Uterus (tissue), 4 donors: ENCODE measurements around the gene CEACAM8. TPM values are rescaled to one million over a fixed set of nuclear protein-coding genes. Genes with fewer than 3 reads are reported as not detected.
A peak's percentile ranks its signal among the peaks of the same experiment; 100 is the strongest.

Experiments
- DNase-seq, 2 donors: peaks; one replicate each; pipeline ENCODE4 v3.0.0-alpha.2; 2019 to 2020
- H3K27ac ChIP-seq, 2 donors: fragments of 200-600 bp; sonication (generic); 1 replicate in 1 of 2; 2 replicates in 1 of 2; pipeline ENCODE4 v1.5.1; 2016 to 2018
- H3K27me3 ChIP-seq, 2 donors: fragments of 200-600 bp; sonication (generic); one replicate each; pipeline ENCODE4 v1.5.1; 2018 to 2019; ENCODE audit warnings: control low read depth in 1 of 2
- H3K36me3 ChIP-seq, 2 donors: fragments of 200-600 bp; sonication (generic); one replicate each; pipeline ENCODE4 v1.5.1; 2019; ENCODE audit warnings: control low read depth in 1 of 2
- H3K4me1 ChIP-seq, 2 donors: fragments of 200-600 bp; sonication (generic); one replicate each; pipeline ENCODE4 v1.5.1; 2018 to 2019; ENCODE audit warnings: control low read depth in 1 of 2
- H3K4me3 ChIP-seq, 2 donors: fragments of 200-600 bp; sonication (generic); 1 replicate in 1 of 2; 2 replicates in 1 of 2; pipeline ENCODE4 v1.5.1; 2018 to 2019; ENCODE audit warnings: mild to moderate bottlenecking in 1 of 2
- H3K9me3 ChIP-seq, 2 donors: fragments of 200-600 bp; sonication (generic); one replicate each; pipeline ENCODE4 v1.5.1; 2019; ENCODE audit warnings: control low read depth in 1 of 2
- CTCF ChIP-seq, 4 experiments: fragments of 200-600 bp in 2 of 4; fragments of 450-650 bp in 2 of 4; sonication (generic) in 2 of 4; IDR thresholded peaks; one replicate each; pipeline ENCODE4 v1.5.1; 2016 to 2019; ENCODE audit warnings: antibody characterized with exemption in 4 of 4, mild to moderate bottlenecking in 2 of 4, moderate library complexity in 1 of 4
- POLR2A ChIP-seq, 2 donors: fragments of 450-650 bp; IDR thresholded peaks; one replicate each; pipeline ENCODE4 v1.6.1; 2016; ENCODE audit warnings: antibody characterized with exemption in 2 of 2, mild to moderate bottlenecking in 1 of 2, moderate library complexity in 1 of 2
- intact Hi-C: fragments of 100-400 bp; cut with DNase I; formaldehyde crosslinking; loops from one replicate; pipeline ENCODE4 v1.15.1; 2023; ENCODE audit warnings: low total_unique reads
- total RNA-seq, 4 donors: library from RNA; depleted of rRNA in 3 of 4; stranded (reverse); fragments of >200 nt in 3 of 4; gene quantifications; one replicate each; pipeline versions ENCODE4 v1.1.0 to v1.2.4, GENCODE V29; 2014 to 2023
- donor health status: DM: yes; HTN: yes; CAD: no.

CEACAM8 gene
- total RNA-seq, 4 donors from 2014 or later = 0.14 to 0.51 TPM; not detected in 2

- Histone ChIP-seq H3K4me1 (no peaks in the 10 kb centered on the region), H3K4me3 (no peak overlapping the region), H3K27ac (no peak overlapping the region), H3K27me3 (no peaks in the 10 kb centered on the region), H3K9me3 (no peaks in the 10 kb centered on the region), H3K36me3 (no peaks in the 10 kb centered on the region)
- DNase-seq = no peak
- intact Hi-C loops = no loop called here
- TF ChIP-seq CTCF (IDR thresholded peaks at IDR 0.05) (peak in 1 of 4 experiments; percentile 9), POLR2A (IDR thresholded peaks at IDR 0.05) (no peak)
These were observed 12.1 kb upstream of the CEACAM8 start for GRCh38 chr19:42606660-42607351.

- no peaks in the 10 kb centered on the region for H3K27me3 ChIP-seq
- no peaks in the 10 kb centered on the region for H3K9me3 ChIP-seq
- H3K4me3 ChIP-seq = no peak overlapping the region
- H3K27ac ChIP-seq = no peak overlapping the region
- TF ChIP-seq CTCF (IDR thresholded peaks at IDR 0.05) = no peak
- no peak for TF ChIP-seq POLR2A (IDR thresholded peaks at IDR 0.05)
- intact Hi-C loops = no loop called here
- DNase-seq = no peak
- H3K4me1 ChIP-seq = no peaks in the 10 kb centered on the region
- H3K36me3 ChIP-seq = no peaks in the 10 kb centered on the region
These were observed 7.2 kb upstream of the CEACAM8 start for GRCh38 chr19:42601811-42602443.

GRCh38 chr19:42596391-42597072 is 1.8 kb upstream of the CEACAM8 start:
- no peaks in the 10 kb centered on the region for H3K27me3 ChIP-seq
- no peak overlapping the region for H3K27ac ChIP-seq
- intact Hi-C loops = no loop called here
- no peak for DNase-seq
- no peaks in the 10 kb centered on the region for H3K36me3 ChIP-seq
- no peaks in the 10 kb centered on the region for H3K4me1 ChIP-seq
- H3K9me3 ChIP-seq = no peaks in the 10 kb centered on the region
- no peak overlapping the region for H3K4me3 ChIP-seq
- TF ChIP-seq CTCF (IDR thresholded peaks at IDR 0.05) (peak; percentile 55 to 58 (median 56)), POLR2A (IDR thresholded peaks at IDR 0.05) (no peak)

- Histone ChIP-seq H3K27ac (no peak overlapping the region), H3K4me3 (no peak overlapping the region), H3K27me3 (no peaks in the 10 kb centered on the region), H3K36me3 (no peaks in the 10 kb centered on the region), H3K9me3 (no peaks in the 10 kb centered on the region), H3K4me1 (no peaks in the 10 kb centered on the region)
- no peak for TF ChIP-seq CTCF (IDR thresholded peaks at IDR 0.05)
- TF ChIP-seq POLR2A (IDR thresholded peaks at IDR 0.05) = no peak
- DNase-seq = no peak
- intact Hi-C loops = no loop called here
These were observed 937 bp upstream of the CEACAM8 start for GRCh38 chr19:42595550-42596172.
